Measurements from ENCODE around the gene SH2D7.

Gene SH2D7

GRCh38 chr15:78104566-78105475 lies 12.5 kb downstream of the SH2D7 start:
- DNase-seq (ENCODE audit: low read depth in 3 of 3): no peak

GRCh38 chr15:78105476-78106241 lies 13.3 kb downstream of the SH2D7 start:
- DNase-seq (ENCODE audit: low read depth in 3 of 3): no peak

GRCh38 chr15:78107471-78107870 lies 15.1 kb downstream of the SH2D7 start:
- DNase-seq (ENCODE audit: low read depth in 3 of 3): no peak

GRCh38 chr15:78108300-78109084 lies 16.1 kb downstream of the SH2D7 start:
- peak; percentile 69 to 80 (median 70) for DNase-seq (ENCODE audit: low read depth in 3 of 3)

- no peak for DNase-seq (ENCODE audit: low read depth in 3 of 3)
Observed at GRCh38 chr15:78109156-78109555, 16.8 kb downstream of the SH2D7 start.

GRCh38 chr15:78110096-78110495 lies 17.7 kb downstream of the SH2D7 start:
- DNase-seq (ENCODE audit: low read depth in 3 of 3): no peak

GRCh38 chr15:78110916-78111475 lies 18.6 kb downstream of the SH2D7 start:
- DNase-seq (ENCODE audit: low read depth in 3 of 3): no peak

- no peak for DNase-seq (ENCODE audit: low read depth in 3 of 3)
Observed at GRCh38 chr15:78111788-78112187, 19.4 kb downstream of the SH2D7 start.

- no peak for DNase-seq (ENCODE audit: low read depth in 3 of 3)
Observed at GRCh38 chr15:78112551-78112950, 20.2 kb downstream of the SH2D7 start.

- no peak for DNase-seq (ENCODE audit: low read depth in 3 of 3)
Observed at GRCh38 chr15:78120523-78120922, 28.2 kb downstream of the SH2D7 start.

GRCh38 chr15:78125267-78125666 lies 32.9 kb downstream of the SH2D7 start:
- DNase-seq (ENCODE audit: low read depth in 3 of 3): no peak

GRCh38 chr15:78127882-78128281 lies 35.5 kb downstream of the SH2D7 start:
- DNase-seq (ENCODE audit: low read depth in 3 of 3): no peak

GRCh38 chr15:78129077-78129750 lies 36.9 kb downstream of the SH2D7 start:
- no peak for DNase-seq (ENCODE audit: low read depth in 3 of 3)

GRCh38 chr15:78129751-78130287 lies 37.5 kb downstream of the SH2D7 start:
- DNase-seq (ENCODE audit: low read depth in 3 of 3): no peak

- DNase-seq (ENCODE audit: low read depth in 3 of 3): peak in 1 of 3 experiments; percentile 40
Observed at GRCh38 chr15:78130466-78131294, 38.3 kb downstream of the SH2D7 start.

- peak; percentile 46 to 74 (median 60) for DNase-seq (ENCODE audit: low read depth in 3 of 3)
Observed at GRCh38 chr15:78131295-78132061, 39.1 kb downstream of the SH2D7 start, which contains the start of gene CIB2. Gene CIB2 (minus strand): TSS chr15:78131445. CDS start chr15:78131215, 230 bp downstream.

- DNase-seq (ENCODE audit: low read depth in 3 of 3): no peak
Observed at GRCh38 chr15:78133801-78134200, 41.4 kb downstream of the SH2D7 start.

- DNase-seq (ENCODE audit: low read depth in 3 of 3): no peak
Observed at GRCh38 chr15:78139578-78139977, 47.2 kb downstream of the SH2D7 start.

- no peak for DNase-seq (ENCODE audit: low read depth in 3 of 3)
Observed at GRCh38 chr15:78140292-78140691, 47.9 kb downstream of the SH2D7 start.
